HG03175 (cell line): ENCODE data around the gene KCNT1.

Experiments
- ATAC-seq: cut with Tn5 transposase; IDR thresholded peaks from one replicate; pipeline ENCODE4 v1.9.1; 2021; ENCODE audit warnings: mild to moderate bottlenecking, moderate library complexity; ENCODE audit not compliant: unreplicated experiment

Gene KCNT1

DNA sequence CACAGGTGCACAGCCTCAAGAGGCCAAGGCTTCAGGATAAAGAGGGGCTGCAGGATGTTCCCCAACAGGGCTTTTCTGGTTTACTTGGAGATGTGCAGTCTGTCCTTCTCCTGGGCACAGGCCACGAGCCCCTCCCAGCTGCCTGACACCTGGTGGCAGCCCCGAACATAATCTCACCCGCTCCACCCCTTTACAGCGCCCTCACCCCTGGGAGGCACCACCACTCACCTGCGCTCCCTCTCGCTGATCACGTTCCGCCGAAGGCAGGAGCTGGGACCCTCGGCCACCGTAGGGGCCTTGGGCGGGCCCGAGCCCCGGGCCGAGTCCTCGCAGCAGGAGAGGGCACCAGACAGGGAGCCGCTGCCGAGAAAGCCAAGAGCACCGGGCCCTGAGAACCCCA, 3.2 kb upstream of the KCNT1 start:
- no peak for ATAC-seq

DNA sequence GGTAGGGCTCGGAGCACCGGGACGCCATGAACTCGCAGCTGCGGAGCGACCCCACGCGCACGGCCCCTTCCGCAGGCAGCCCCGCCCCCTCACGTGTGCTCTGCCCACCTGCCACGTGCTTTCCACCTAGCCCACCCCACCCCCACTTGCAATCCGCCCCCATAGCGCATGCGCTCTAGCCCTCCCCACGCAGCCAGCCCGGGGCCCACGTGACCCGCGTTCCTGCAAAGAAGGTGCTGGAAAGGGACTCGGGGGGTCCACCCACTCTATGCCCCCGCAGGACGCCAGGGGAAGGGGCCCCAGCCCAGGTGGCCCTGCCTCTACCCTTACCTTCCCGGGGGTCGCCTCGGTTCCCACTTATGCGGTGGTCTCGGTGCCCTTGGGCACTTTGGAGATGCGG, 2.5 kb upstream of the KCNT1 start, which contains the start of gene SOHLH1:
Gene SOHLH1 (minus strand): TSS at position 42 of the 400 bp plus-strand sequence. CDS start 14 bp downstream, at position 28.
- ATAC-seq: no peak

DNA sequence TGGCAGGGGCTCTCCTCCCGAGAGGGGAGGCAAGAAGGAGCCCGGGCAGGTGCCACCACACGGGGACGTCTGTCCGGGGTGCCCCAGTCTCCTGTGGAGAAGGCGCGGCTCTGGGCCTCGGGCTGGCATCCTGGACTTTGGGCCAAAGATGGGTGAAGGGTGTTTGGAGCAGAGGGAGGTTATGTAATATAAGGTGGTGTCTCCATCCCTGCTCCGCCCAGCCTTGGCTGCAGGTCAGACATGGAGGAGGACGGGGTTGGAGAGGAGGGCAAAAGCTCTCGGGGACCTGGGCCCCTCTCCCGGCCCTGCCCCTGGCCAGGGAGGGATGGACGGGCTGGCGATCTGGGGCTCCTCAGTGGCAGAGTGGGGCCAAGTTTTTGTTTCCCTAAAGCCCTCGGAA, 1.5 kb upstream of the KCNT1 start:
- ATAC-seq: no peak

DNA sequence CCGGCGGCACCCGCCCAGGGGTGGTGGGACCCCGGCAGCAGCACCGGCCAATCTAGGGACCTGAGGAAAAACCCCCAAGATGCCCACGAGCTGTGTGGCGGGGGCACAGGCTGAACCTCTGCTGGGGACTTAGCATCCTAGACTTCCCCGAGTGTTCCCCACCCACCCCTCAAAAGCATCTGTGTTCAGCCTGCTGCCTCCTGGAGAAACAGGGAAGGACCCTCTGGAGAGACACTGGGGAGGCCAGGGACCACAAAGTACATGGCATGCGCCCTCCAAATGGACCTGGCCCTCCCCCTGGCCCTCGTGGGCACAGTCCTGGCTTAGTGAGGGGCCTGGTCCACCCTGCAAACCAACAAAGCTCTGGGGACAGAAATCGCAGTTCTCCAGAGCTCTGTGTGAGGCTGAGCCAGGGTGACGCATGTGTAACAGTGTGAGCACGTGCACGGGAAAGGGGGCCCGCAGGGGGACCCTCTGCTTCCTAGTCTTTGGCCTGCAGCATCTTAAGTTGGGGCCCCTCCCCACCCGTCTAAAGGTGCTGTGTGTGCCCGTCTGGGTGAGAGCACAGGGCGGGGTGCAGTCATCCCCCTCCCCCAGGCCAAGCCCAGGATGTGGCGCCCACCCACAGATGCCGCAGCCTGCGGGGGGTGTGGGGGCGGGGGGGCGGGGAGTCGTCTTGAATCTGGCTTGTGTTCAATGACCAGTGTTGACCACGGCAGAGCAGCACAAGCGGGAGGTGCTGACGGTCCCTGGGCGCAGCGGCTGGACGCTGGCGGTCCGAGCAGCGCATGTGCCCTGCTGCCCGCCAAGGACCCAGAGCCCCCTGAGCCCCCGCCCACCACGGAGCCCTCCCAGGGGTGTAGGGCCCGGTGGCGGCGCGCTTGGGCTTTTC, 672 bp upstream of the KCNT1 start:
- ATAC-seq: no peak

DNA sequence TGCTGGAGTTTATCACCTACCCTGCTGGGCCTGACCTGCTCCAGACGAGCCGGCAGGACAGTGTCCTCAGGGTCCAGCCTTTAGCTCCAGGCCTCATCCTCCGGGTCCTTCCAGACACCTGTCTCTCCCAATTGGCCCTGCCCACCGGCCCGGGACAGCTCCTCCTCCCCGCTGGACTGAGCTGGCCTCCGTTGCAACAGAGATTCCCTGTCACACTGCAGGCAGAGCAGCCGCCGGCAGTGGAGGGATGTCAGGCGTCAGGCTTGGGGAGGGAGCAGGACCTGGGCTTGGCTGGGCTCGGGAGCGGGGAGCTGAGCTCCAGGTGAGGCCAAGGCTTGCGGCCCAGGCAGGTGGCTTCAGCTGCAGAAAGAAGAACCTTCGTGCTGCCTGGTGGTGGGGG, 1.7 kb downstream of the KCNT1 start:
- no peak for ATAC-seq

DNA sequence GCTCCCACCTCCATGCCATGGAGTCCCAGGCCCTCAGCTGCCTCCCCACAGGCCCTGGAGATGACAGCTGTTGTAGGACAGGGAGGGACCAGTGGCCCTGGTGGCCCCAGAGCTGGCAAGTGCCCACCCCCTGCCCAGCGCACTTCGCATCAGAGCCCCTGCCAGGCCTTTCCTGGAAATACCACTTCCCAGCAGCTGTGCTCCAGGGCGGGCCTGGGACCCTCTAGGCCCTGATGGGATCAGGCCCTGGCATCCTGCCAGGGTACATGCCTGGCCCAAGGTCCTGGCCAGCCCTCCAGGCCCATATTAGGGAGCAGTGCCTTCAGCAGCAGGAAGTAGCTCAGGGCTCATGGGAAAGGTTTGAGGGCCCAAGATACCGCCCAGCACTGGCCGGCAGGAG, 2.5 kb downstream of the KCNT1 start:
- ATAC-seq: no peak

DNA sequence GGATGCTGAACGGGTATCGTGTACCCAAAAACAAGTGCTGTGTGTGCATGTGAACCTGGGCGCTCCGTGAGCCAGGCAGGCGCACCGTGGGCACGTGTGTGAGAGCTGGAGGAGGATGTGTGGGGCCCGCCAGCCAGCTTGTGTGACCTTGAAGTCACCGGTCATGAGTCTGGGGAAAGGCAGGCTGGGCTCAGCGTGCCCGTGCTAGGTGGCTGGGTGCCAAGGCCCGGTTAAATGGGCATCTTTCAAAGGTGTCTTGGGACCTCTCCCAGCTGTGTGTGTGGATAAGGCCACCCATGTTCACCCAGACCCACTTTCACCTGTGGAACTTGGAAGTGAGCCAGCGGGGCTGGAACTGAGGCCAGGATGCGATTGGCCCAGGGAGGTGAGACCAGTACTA, 3.4 kb downstream of the KCNT1 start:
- no peak for ATAC-seq

DNA sequence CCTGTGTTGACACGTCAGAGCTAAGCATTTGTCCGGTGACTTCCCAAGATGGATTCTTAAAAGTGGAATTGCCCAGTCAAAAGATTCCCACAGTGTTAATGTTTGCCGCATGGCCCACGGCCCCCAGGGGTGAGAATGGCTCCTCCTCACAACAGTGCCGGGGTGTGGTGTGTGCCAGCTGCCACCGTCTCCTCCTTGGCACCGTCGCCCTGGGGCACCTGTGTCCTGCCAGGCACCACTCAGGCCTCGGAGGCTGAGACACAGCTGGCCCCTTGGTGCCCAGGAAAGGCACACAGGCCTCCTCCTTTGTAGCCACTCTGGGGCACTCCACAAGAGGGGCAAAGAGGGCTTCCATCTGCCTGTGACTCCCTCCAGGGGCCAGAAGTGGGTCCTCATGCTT, 4.3 kb downstream of the KCNT1 start:
- ATAC-seq: no peak

DNA sequence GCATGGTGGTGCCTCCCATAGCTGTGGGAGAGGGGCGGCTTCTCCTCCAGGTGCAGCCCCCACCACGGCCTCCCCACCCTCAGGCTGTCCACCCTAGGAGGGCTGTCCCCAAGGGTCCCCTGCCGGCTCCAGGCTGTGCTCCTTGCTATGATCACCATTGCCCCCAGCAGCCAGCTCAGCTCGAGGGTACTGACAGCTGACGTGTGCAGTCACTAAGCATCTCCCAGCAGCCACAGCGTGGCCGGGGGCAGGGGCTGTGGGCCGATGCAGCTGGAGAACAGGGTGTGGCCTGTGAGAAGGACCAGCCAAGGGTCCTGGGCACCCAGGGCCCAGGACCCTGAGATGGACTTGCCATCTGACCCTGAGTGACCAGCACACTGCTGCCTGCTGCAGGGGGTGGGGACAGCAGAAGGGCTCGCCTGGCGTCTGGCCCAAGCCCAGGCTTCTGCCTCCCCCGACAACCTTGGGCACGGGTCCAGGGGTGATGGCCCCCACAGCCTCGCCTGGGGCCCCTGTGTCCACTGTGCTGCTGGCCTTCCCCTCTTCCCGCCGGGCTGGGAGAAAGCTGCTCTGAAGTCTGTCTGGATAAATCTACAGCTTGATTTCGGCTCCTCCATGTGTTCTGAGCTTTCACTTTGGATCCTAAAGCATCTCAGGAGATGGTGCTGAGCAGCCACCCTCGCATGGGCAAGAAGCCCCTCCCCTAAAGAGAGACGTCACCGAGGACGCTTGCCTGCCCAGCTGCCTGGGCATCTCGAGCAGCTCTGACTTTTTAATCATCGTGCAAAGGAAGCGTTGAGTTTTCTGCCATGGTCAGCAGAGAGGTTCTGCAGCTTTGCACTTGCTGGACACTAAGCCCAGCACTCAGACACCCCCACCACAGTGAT, 5.5 kb downstream of the KCNT1 start:
- ATAC-seq: no peak

DNA sequence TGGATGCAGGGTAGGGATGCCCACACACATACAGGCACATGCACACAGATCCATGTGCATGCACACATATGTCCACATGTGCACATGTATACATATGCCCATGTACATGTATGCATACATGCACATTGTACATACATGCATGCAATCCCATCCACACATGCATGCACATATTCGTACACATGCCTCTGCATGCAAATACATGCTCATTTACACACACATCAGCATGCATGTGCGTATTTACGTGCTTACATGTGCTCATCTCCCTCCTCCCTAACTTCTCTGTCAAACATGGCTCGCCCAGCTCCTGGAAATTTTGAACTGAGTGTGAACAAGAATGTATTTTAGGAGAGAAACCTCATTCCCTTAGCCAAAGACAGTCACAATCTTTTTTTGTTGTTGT, 6.2 kb downstream of the KCNT1 start:
- no peak for ATAC-seq

DNA sequence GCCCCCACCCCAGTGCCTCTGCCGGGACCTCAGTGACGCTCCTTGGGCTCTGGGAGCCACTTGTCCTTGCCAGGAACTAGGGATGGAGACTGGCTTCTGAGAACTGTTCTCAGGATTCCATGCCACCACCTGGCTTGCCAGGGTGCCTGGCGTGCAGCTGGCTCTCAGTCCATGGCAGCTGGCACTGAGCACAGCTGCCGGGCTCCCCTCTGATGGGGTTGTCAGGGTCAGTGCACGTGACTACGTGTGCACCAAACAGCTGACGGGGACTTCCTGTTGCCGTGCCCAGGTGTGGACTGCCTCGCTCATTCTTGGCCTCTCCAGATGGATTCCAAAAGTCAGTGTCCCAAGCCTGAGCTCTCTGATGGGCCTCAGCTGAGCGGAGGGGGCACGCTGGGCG, 9.4 kb downstream of the KCNT1 start:
- no peak for ATAC-seq

DNA sequence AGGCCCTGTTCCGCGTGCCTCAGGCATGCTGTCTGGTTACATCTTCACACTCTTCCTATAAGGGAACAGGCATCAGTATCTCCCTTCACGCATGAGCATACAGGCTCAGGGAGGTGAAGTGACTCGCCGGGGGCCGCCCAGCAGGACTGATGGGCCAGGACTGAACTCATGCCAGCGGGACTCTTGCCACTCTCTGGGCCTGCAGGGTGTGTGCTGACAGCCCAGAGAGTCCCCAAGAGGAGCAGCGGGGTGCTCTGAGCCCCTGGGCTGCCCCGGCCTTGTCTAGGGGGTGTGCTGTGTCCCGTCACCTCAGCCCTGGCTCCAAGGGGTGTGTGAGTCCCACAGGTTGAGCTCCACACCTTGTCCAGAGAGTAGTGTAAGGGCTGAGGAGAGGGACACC, 9.9 kb downstream of the KCNT1 start:
- ATAC-seq: no peak

DNA sequence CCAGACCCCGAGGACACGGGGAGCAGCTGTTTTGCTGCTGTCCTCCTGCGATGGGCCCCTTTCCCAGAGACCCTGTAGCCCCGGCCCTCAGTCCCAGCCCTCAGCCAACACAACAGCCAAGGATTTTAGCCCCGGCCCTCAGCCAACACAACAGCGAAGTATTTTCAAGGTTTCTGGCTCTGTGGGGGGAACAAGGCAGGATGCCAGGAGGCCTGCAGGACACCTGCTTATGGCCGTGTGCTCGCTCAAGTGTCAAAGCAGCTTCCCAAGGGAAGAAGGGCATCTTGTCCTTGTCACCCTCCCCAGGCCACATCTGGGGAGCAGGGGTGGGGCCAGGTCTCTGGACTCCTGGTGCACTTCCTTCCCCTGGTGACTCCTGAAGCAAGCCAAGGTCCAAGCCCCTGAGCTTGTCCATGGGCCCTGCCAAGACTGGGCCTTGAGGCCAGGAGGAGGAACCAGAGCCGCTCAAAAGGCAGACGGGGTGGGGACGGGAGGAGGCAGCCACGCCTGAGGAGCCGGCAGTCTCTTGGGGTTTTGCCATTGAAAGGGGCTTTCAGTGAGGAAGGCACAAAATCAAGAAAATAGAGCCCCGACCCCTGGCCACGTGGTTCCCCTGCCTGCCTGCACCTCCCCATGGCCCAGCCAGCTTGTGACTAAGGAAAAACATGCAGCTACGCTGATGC, 10.8 kb downstream of the KCNT1 start:
- ATAC-seq: no peak

DNA sequence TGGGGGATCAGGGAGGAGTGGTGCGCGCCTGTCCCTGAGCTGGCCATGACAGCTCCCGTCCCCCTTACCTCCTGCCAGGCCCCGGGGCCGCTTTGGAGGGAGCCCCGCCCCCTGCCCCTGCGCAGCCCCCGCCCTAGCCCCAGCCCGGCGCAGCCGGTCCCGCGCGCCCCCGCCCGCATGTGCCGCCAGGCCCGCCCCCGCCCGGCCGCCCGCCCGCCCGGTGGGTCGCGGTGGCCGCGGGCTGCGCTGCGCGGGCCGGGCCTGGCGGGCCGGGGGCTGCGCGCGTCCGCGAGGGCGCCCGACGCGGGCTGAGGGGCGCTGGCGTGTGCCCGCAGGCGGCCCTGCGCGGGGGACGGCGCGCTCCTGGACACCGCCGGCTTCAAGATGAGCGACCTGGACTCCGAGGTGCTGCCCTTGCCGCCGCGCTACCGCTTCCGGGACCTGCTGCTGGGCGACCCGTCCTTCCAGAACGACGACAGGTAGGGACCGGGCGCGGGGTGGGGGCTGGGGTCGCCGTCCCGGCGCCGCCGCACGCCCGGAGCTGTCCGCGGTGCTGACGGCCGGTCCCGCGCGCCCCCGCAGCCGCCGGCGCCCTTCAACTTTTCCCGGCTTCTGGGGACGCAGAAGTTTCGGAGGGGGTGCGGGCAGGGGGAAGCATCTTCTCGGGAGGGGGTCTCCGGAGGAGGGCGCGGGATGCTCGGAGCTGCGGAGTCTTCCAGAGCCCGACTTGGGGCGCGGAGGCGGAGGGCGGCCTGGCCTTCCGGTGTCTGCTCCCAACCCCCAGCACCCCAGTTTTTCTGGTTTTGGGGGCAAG, 12.5 kb downstream of the KCNT1 start:
- ATAC-seq: no peak

DNA sequence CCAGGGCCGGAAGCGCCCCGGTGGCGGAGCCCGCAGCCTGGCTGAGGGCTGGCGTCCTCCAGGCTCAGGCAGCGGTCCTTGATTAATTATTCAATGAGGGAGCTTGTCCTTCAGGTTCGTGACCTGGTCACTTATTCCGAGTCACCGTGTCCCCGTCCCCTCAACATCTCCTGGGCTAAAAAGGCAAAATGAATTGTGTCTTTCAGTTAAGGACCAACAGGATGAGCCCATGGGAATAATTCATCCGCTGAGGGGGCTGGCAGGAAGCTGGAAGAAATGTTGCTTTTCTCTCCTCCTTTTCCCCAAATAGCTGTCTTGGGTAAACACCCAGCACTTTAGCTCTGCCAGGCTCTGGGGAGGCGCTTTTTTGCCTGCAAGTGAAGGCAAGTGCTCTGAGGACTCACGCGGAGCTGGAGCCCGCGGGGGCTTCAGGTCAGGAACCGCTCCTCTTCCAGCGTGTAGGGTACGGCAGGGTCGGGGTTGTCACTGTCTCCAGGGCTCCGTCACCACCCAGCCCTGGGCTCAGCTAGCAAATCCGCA, 13.1 kb downstream of the KCNT1 start:
- ATAC-seq: no peak

DNA sequence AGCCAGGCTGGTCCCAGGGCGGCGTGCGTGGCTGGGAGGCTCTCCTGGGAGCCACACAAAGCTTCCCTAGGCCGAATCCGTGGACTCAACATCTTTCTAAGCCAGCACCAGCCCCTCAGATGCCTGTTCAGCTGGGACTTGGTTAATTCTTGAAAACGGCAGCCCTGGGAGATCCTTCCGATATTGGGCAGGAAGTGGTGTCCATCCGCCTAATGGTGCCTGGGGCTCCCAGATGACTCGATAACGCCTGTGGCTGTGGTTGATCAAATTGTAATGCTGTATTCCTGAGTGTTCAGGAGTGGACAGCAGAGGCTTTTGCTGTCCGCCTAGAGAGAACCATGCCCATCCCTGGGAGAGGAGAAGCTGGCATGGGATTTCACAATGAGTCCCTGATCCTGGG, 14.1 kb downstream of the KCNT1 start:
- ATAC-seq: no peak

DNA sequence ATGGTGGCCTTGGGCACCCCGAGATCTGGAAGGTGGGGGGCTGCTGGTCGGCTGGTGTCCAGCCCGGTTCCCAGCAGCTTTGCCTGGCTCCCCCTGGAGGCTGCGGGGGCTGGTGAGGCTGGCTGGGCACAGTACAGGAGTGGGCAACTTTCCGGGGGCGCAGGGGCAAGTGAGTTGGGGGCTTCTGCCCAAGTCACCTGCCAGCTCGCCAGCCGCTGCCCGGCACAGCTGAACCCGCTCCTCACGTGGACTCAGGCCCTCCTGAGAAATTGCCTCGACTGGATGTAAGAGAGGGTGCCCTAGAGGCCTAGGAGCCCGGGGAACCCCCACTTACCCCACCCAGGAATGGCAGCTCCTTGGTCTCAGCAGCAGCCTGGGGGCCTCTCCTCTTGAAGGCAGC, 15.4 kb downstream of the KCNT1 start:
- no peak for ATAC-seq

DNA sequence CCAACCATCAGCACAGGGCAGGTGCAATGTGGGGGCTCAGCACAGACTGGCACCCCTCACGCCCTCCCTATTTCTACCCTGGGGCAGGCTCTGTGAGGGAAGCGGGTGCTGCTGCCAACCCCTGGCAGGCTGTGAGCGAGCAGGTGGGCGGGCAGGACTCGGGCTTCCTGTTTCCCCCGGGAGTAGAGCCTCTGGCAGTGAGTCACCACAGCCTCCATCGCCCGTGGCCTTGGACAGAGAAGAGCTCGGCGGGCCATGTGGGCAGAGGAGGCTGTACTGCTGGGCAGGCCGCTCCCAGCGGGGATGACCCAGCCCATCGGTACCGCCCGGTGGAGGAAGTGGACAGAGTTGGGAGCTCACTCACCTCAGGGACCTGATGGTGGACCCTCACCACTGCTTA, 16.6 kb downstream of the KCNT1 start:
- ATAC-seq: no peak

DNA sequence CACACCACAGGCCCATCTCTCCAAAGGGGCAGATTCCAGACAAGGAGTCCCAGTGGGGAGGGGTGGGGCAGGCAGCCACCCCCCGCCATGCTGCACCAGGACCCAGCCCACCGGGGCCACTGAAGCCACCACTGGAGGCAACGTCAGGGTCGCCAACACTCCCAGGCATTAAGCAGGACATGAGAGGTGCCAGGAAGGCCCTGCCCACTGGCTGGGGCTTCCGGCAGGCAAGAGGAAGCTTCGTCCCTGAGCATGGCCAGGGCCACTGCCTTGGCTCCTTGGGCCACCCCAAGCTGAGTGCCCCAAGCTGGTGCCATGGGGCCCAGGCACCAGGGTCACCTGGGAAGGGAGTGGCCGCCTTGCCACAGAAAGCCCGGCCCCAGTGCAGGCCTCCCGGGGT, 17.5 kb downstream of the KCNT1 start:
- no peak for ATAC-seq

DNA sequence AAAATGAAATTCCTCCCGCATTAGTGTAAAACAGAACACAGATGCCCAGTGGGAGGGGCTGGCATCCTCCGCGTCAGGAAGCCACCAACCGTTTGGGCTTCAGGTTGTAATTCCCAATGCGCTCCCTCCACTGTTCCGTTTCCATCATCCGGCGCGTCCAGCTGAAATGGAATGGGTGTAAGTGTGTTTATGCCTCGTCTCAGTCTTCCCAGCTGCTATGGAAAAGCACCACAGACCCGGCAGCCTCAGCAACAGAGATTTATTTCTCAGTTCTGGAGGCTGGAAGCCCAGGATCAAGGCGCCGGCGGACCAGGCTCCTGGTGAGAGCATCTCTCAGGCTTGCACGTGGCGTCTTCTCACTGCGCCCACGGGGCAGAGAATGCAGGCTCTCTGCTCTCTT, 20.4 kb downstream of the KCNT1 start:
- ATAC-seq: no peak
